Right cardiac atrium (tissue), 5 donors: ENCODE measurements around the gene LARGE2. TPM values are rescaled to one million over a fixed set of nuclear protein-coding genes. Genes with fewer than 3 reads are reported as not detected.
A peak's percentile ranks its signal among the peaks of the same experiment; 100 is the strongest.

ENCODE experiments used
- ATAC-seq, 2 donors: fragments of 200-7000 bp; cut with Tn5 transposase; one replicate each; pipeline versions ENCODE4 v1.8.0 to v1.9.1; 2020; ENCODE audit warnings: moderate library complexity in 2 of 2, mild to moderate bottlenecking in 1 of 2
- DNase-seq, 3 donors: peaks; one replicate each; pipeline ENCODE4 v3.0.0-alpha.2; 2020
- H3K27ac ChIP-seq: one replicate; pipeline ENCODE4 v1.5.1; 2013; ENCODE audit warnings: mild to moderate bottlenecking, low read length, control low read depth, moderate library complexity
- H3K27me3 ChIP-seq: one replicate; pipeline ENCODE4 v1.6.1; 2013; ENCODE audit not compliant: control insufficient read depth, insufficient read depth
- H3K4me1 ChIP-seq: one replicate; pipeline ENCODE4 v1.6.1; 2013; ENCODE audit warnings: low read length; ENCODE audit not compliant: control insufficient read depth, insufficient read depth
- H3K4me3 ChIP-seq: one replicate; pipeline ENCODE4 v1.5.1; 2013; ENCODE audit warnings: low read length, control low read depth
- H3K9me3 ChIP-seq: one replicate; pipeline ENCODE4 v1.6.1; 2013; ENCODE audit warnings: low read length; ENCODE audit not compliant: control insufficient read depth
- WGBS: extraction: QIAGEN DNeasy Blood & Tissue Kit; methylation state at CpG from one replicate; pipeline ENCODE4 v1.1.7; 2013; 5-methylcytosine and 5-hydroxymethylcytosine counted together
- intact Hi-C, 4 donors: fragments of 100-400 bp; cut with DNase I; formaldehyde crosslinking; loops; one replicate each; pipeline versions ENCODE4 v1.11.0 to v1.14.0; 2022 to 2023
- long read RNA-seq, 4 donors: library from polyadenylated mRNA; unstranded; transcript quantifications; one replicate each; pipeline ENCODE4 v2.0.0, GENCODE V29; 2020 to 2021
- polyA plus RNA-seq: library from polyadenylated mRNA; stranded (reverse); fragments of 200-250 nt; gene quantifications from one replicate; pipeline ENCODE4 v1.2.3, GENCODE V29; 2013
- total RNA-seq, 4 donors: library from RNA; stranded (reverse); fragmentation: NEBNext Ultra II Directional; extraction: Animal tissue kit (Norgen Biotek cat#: 25700); gene quantifications; one replicate each; pipeline ENCODE4 v1.2.1, GENCODE V29; 2021
- donor health status: healthy with polysubstance abuse.
- donor health status: DM: no; HTN: yes; CAD: no.
- donor health status: DM: no; HTN: no; CAD: no.
- donor health status: DM: no; HTN: yes; CAD: no; lungs with severe emphysema.
- donor health status: DM: yes; HTN: yes; CAD: no.

Gene LARGE2
- total RNA-seq (under 1 TPM in 3 of 4 donors, not detected in 1; 0.18 to 0.48 (median 0.20) TPM), polyA plus RNA-seq (0.32 TPM)
- long read RNA-seq, donor 1, partial matches to known transcripts: 0 of 1 reads
- long read RNA-seq, donor 1, other reads (novel, unspliced or antisense): 1 of 1 reads
- long read RNA-seq, donor 2: 0 reads
- long read RNA-seq, donor 3: 0 reads
- long read RNA-seq, donor 4: 0 reads

- intact Hi-C loops: no loop called here
- WGBS: 2% methylated on average over 73 of the region's 73 CpGs
- Histone ChIP-seq H3K9me3 (no peaks in the 10 kb centered on the region), H3K27me3 (no peaks in the 10 kb centered on the region), H3K4me3 (peak within 1 kb of the TSS; percentile 44), H3K27ac (no peak within 1 kb of the TSS), H3K4me1 (no peaks in the 10 kb centered on the region)
- ATAC-seq (no peak), DNase-seq (peak in 2 of 3 donors; percentile 61 to 63)
Observed at GRCh38 chr11:45922425-45923082, at the start of gene LARGE2. LARGE2 (plus strand) TSS chr11:45922656; CDS start chr11:45922883, 227 bp downstream.

- DNase-seq (no peak), ATAC-seq (peak in 1 of 2 donors; percentile 32)
- no peak overlapping the region for H3K4me3 ChIP-seq
- H3K9me3 ChIP-seq: no peaks in the 10 kb centered on the region
- H3K4me1 ChIP-seq: no peaks in the 10 kb centered on the region
- H3K27me3 ChIP-seq: no peaks in the 10 kb centered on the region
- intact Hi-C loops: no loop called here
- WGBS: 67% methylated on average over 6 of the region's 6 CpGs
- H3K27ac ChIP-seq: no peak overlapping the region
Observed at GRCh38 chr11:45876401-45876800, 46.1 kb upstream of the LARGE2 start.

- no peaks in the 10 kb centered on the region for H3K4me1 ChIP-seq
- intact Hi-C loops: no loop called here
- 91% methylated on average over 8 of the region's 8 CpGs for WGBS
- DNase-seq: no peak
- H3K9me3 ChIP-seq: no peaks in the 10 kb centered on the region
- peak overlapping the region; percentile 0 for H3K27ac ChIP-seq
- H3K4me3 ChIP-seq: no peak overlapping the region
- ATAC-seq: no peak
- no peaks in the 10 kb centered on the region for H3K27me3 ChIP-seq
Observed at GRCh38 chr11:45877221-45877620, 45.2 kb upstream of the LARGE2 start.

GRCh38 chr11:45877845-45878244 lies 44.6 kb upstream of the LARGE2 start:
- intact Hi-C loops: no loop called here
- DNase-seq: no peak
- no peak overlapping the region for H3K4me3 ChIP-seq
- WGBS: 94% methylated on average over 3 of the region's 3 CpGs
- no peaks in the 10 kb centered on the region for H3K27me3 ChIP-seq
- no peak for ATAC-seq
- H3K9me3 ChIP-seq: no peaks in the 10 kb centered on the region
- H3K4me1 ChIP-seq: no peaks in the 10 kb centered on the region
- H3K27ac ChIP-seq: no peak overlapping the region

GRCh38 chr11:45879803-45880686 lies 42.4 kb upstream of the LARGE2 start:
- DNase-seq: peak in 1 of 3 donors; percentile 40
- Histone ChIP-seq H3K9me3 (no peaks in the 10 kb centered on the region), H3K27me3 (no peaks in the 10 kb centered on the region), H3K4me1 (no peaks in the 10 kb centered on the region), H3K27ac (no peak overlapping the region), H3K4me3 (no peak overlapping the region)
- intact Hi-C loops: no loop called here
- 69% methylated on average over 7 of the region's 7 CpGs for WGBS
- no peak for ATAC-seq

GRCh38 chr11:45880772-45881570 lies 41.5 kb upstream of the LARGE2 start:
- intact Hi-C loops: no loop called here
- H3K9me3 ChIP-seq: no peaks in the 10 kb centered on the region
- WGBS: 74% methylated on average over 15 of the region's 15 CpGs
- no peaks in the 10 kb centered on the region for H3K4me1 ChIP-seq
- H3K27me3 ChIP-seq: no peaks in the 10 kb centered on the region
- DNase-seq (peak in 1 of 3 donors; percentile 18), ATAC-seq (no peak)
- no peak overlapping the region for H3K27ac ChIP-seq
- no peak overlapping the region for H3K4me3 ChIP-seq

- intact Hi-C loops: no loop called here
- Histone ChIP-seq H3K27ac (no peak overlapping the region), H3K4me1 (no peaks in the 10 kb centered on the region), H3K4me3 (no peak overlapping the region), H3K9me3 (no peaks in the 10 kb centered on the region), H3K27me3 (no peaks in the 10 kb centered on the region)
- ATAC-seq: no peak
- WGBS: 65% methylated on average over 6 of the region's 6 CpGs
- peak in 1 of 3 donors; percentile 24 for DNase-seq
Observed at GRCh38 chr11:45881708-45882368, 40.6 kb upstream of the LARGE2 start.

- H3K9me3 ChIP-seq: no peaks in the 10 kb centered on the region
- no peak for ATAC-seq
- DNase-seq: no peak
- WGBS: 85% methylated on average over 10 of the region's 10 CpGs
- H3K27ac ChIP-seq: no peak overlapping the region
- H3K27me3 ChIP-seq: no peaks in the 10 kb centered on the region
- intact Hi-C loops: no loop called here
- H3K4me1 ChIP-seq: no peaks in the 10 kb centered on the region
- no peak overlapping the region for H3K4me3 ChIP-seq
Observed at GRCh38 chr11:45884596-45885185, 37.8 kb upstream of the LARGE2 start.

GRCh38 chr11:45885274-45885920 lies 37.1 kb upstream of the LARGE2 start, which contains the start of gene MAPK8IP1:
MAPK8IP1 (plus strand) TSS chr11:45885651; CDS start chr11:45885821, 170 bp downstream.
- DNase-seq (peak; percentile 58 to 86 (median 83)), ATAC-seq (peak; percentile 75 to 76)
- Histone ChIP-seq H3K27ac (no peak within 1 kb of the TSS), H3K4me1 (no peaks in the 10 kb centered on the region), H3K4me3 (peak within 1 kb of the TSS; percentile 57), H3K27me3 (no peaks in the 10 kb centered on the region), H3K9me3 (no peaks in the 10 kb centered on the region)
- WGBS: 2% methylated on average over 72 of the region's 73 CpGs
- intact Hi-C loops: no loop called here
